HCT116 (cell line): ENCODE data around the gene LAMC2. TPM values are rescaled to one million over a fixed set of nuclear protein-coding genes. Genes with fewer than 3 reads are reported as not detected.

Experiments used
- ATAC-seq: fragments of 200-7000 bp; cut with Tn5 transposase; 2 replicates; pipeline ENCODE4 v1.9.1; 2020; ENCODE audit warnings: mild to moderate bottlenecking, moderate library complexity
- BruUV-seq: library from RNA; stranded (reverse); fragments of 400-500 nt; replicated peaks from 2 replicates; lab custom pipeline; 2021; lab: Mats Ljungman, UMichigan
- CTCF ChIA-PET: fragments of 300-600 bp; sonication (Branson Sonifier 250); formaldehyde crosslinking; loops from one replicate; lab custom pipeline; 2021; ENCODE audit warnings: antibody characterized with exemption; lab: Charles Lee
- POLR2A ChIA-PET: fragments of 300-600, 350-600 bp; sonication (Branson Sonifier 250); formaldehyde crosslinking; loops from one replicate; lab custom pipeline; 2021; ENCODE audit warnings: antibody characterized with exemption; lab: Charles Lee
- RAD21 ChIA-PET, 2 experiments: fragments of 300-600 bp; sonication (Branson Sonifier 250); formaldehyde crosslinking; loops; one replicate each; lab custom pipeline; 2023; ENCODE audit warnings: low total read pairs in 2 of 2; ENCODE audit not compliant: uncharacterized antibody in 2 of 2, unreplicated experiment in 2 of 2, low non-redundant PET in 1 of 2; lab: Charles Lee
- DNase-seq: peaks from one replicate; pipeline ENCODE4 v3.0.0-alpha.2; 2010; ENCODE audit warnings: low read depth, low spot score
- H2AFZ ChIP-seq: fragments of 200-600 bp; shearing (Covaris generic), sonication (generic); 2 replicates; pipeline ENCODE4 v1.6.1; 2017; ENCODE audit warnings: low read depth, mixed run types, mixed read lengths, antibody characterized with exemption, low read length; ENCODE audit not compliant: poor library complexity, severe bottlenecking
- H3K27ac ChIP-seq: 2 replicates; pipeline ENCODE4 v1.5.1; 2012; ENCODE audit warnings: low read depth, low read length
- H3K27me3 ChIP-seq: fragments of 200-600 bp; sonication (generic); 2 replicates; pipeline ENCODE4 v1.6.1; 2016; ENCODE audit warnings: mixed run types, low read length, mixed read lengths; ENCODE audit not compliant: insufficient read depth
- H3K36me3 ChIP-seq, 2 experiments: fragments of 200-500 bp in 1 of 2; fragments of 200-600 bp in 1 of 2; sonication (Bioruptor generic) in 1 of 2; sonication (generic) in 1 of 2; 2 replicates each; pipeline versions ENCODE4 v1.5.1 to v1.6.1; 2014 to 2016; ENCODE audit warnings: low read length in 2 of 2, inconsistent platforms in 1 of 2, mixed read lengths in 1 of 2, mixed run types in 1 of 2; ENCODE audit not compliant: insufficient read depth in 2 of 2, control insufficient read depth in 1 of 2
- H3K4me1 ChIP-seq, 2 experiments: fragments of 200-600 bp in 1 of 2; sonication (generic) in 1 of 2; 2 replicates each; pipeline versions ENCODE4 v1.5.1 to v1.6.1; 2012 to 2017; ENCODE audit warnings: low read length in 2 of 2, inconsistent platforms in 1 of 2, mild to moderate bottlenecking in 1 of 2, mixed read lengths in 1 of 2, mixed run types in 1 of 2, moderate library complexity in 1 of 2; ENCODE audit not compliant: insufficient read depth in 2 of 2, control insufficient read depth in 1 of 2
- H3K4me2 ChIP-seq: fragments of 200-600 bp; sonication (generic); 2 replicates; pipeline ENCODE4 v1.6.1; 2017; ENCODE audit warnings: mixed run types, low read length, mixed read lengths
- H3K4me3 ChIP-seq, 2 experiments: fragments of 200-600 bp in 1 of 2; sonication (generic) in 1 of 2; replicated peaks in 1 of 2; 2 replicates each; pipeline ENCODE4 v1.5.1; 2011 to 2016; ENCODE audit warnings: low read length in 2 of 2, control low read depth in 1 of 2, low read depth in 1 of 2, mild to moderate bottlenecking in 1 of 2, mixed read lengths in 1 of 2, mixed run types in 1 of 2
- H3K79me2 ChIP-seq: fragments of 200-600 bp; sonication (generic); 2 replicates; pipeline ENCODE4 v1.6.1; 2017; ENCODE audit warnings: mild to moderate bottlenecking, mixed run types, low read length, moderate library complexity, mixed read lengths; ENCODE audit not compliant: insufficient read depth
- H3K9ac ChIP-seq: fragments of 200-600 bp; sonication (generic); 2 replicates; pipeline ENCODE4 v1.6.1; 2016; ENCODE audit warnings: low read length, mixed read lengths
- H3K9me2 ChIP-seq: fragments of 200-600 bp; sonication (generic), shearing (Covaris generic); 2 replicates; pipeline ENCODE4 v1.6.1; 2017; ENCODE audit warnings: mixed run types, mild to moderate bottlenecking, moderate library complexity; ENCODE audit not compliant: insufficient read depth
- H3K9me3 ChIP-seq, 2 experiments: fragments of 200-500 bp in 1 of 2; fragments of 200-600 bp in 1 of 2; sonication (Bioruptor generic) in 1 of 2; sonication (generic) in 1 of 2; 2 replicates each; pipeline ENCODE4 v1.6.1; 2014 to 2017; ENCODE audit warnings: low read length in 2 of 2, mixed read lengths in 2 of 2, inconsistent platforms in 1 of 2, low read depth in 1 of 2, mild to moderate bottlenecking in 1 of 2, mixed run types in 1 of 2, moderate library complexity in 1 of 2; ENCODE audit not compliant: control insufficient read depth in 1 of 2, insufficient read depth in 1 of 2
- H4K20me1 ChIP-seq: fragments of 200-600 bp; sonication (generic), shearing (Covaris generic); 2 replicates; pipeline ENCODE4 v1.6.1; 2017; ENCODE audit warnings: mixed run types, mild to moderate bottlenecking, moderate library complexity; ENCODE audit not compliant: insufficient read depth
- CBX3 ChIP-seq: IDR thresholded peaks from 2 replicates; pipeline ENCODE4 v1.6.1; 2012; ENCODE audit warnings: low read depth
- CEBPB ChIP-seq: IDR thresholded peaks from 2 replicates; pipeline ENCODE4 v1.6.1; 2012; ENCODE audit warnings: low read depth
- EGR1 ChIP-seq: IDR thresholded peaks from 2 replicates; pipeline ENCODE4 v1.6.1; 2012; ENCODE audit warnings: low read depth
- EZH2 ChIP-seq: fragments of 200-600 bp; sonication (generic); IDR thresholded peaks from 2 replicates; pipeline ENCODE4 v1.6.1; 2017; ENCODE audit warnings: antibody characterized with exemption, mixed run types
- EZH2phosphoT487 ChIP-seq: fragments of 200-600 bp; IDR thresholded peaks from 2 replicates; pipeline ENCODE4 v1.6.1; 2018; ENCODE audit warnings: antibody characterized with exemption, borderline replicate concordance
- FOSL1 ChIP-seq: IDR thresholded peaks from 2 replicates; pipeline ENCODE4 v1.6.1; 2012; ENCODE audit warnings: low read depth
- MAX ChIP-seq: IDR thresholded peaks from 2 replicates; pipeline ENCODE4 v1.6.1; 2012
- POLR2A ChIP-seq: IDR thresholded peaks from 2 replicates; pipeline ENCODE4 v1.7.0; 2011; ENCODE audit warnings: borderline replicate concordance; ENCODE audit not compliant: insufficient read depth, insufficient read length; ENCODE audit errors: extremely low read depth
- RAD21 ChIP-seq: IDR thresholded peaks from 2 replicates; pipeline ENCODE4 v1.6.1; 2012; ENCODE audit warnings: low read depth, mild to moderate bottlenecking
- REST ChIP-seq: IDR thresholded peaks from 2 replicates; pipeline ENCODE4 v1.6.1; 2012; ENCODE audit warnings: low read depth
- SIN3A ChIP-seq: IDR thresholded peaks from 2 replicates; pipeline ENCODE4 v1.6.1; 2012; ENCODE audit warnings: low read depth
- SP1 ChIP-seq: IDR thresholded peaks from 2 replicates; pipeline ENCODE4 v1.6.1; 2012; ENCODE audit warnings: low read depth
- TCF7L2 ChIP-seq: IDR thresholded peaks from 2 replicates; pipeline ENCODE4 v1.7.0; 2011; ENCODE audit warnings: borderline replicate concordance, inconsistent platforms; ENCODE audit not compliant: insufficient read depth, insufficient read length; ENCODE audit errors: extremely low read depth
- YY1 ChIP-seq: IDR thresholded peaks from 2 replicates; pipeline ENCODE4 v1.6.1; 2011; ENCODE audit warnings: low read length, low read depth, moderate library complexity, mild to moderate bottlenecking; ENCODE audit not compliant: insufficient replicate concordance; ENCODE audit errors: extremely low read depth
- ZFX ChIP-seq: fragments of 450-650 bp; IDR thresholded peaks from 2 replicates; pipeline ENCODE4 v1.6.1; 2017
- intact Hi-C: fragments of 100-400 bp; cut with micrococcal nuclease; formaldehyde crosslinking; loops from 2 replicates; pipeline ENCODE4 v1.10.0; 2022
- total RNA-seq: library from RNA; stranded (reverse); gene quantifications from one replicate; pipeline ENCODE4 v1.2.1, GENCODE V29; 2021; ENCODE audit not compliant: unreplicated experiment

Gene LAMC2
- total RNA-seq, 1 experiment from 2014 or later = 22.2 TPM

GRCh38 chr1:183282101-183282855 lies 96.2 kb downstream of the LAMC2 start:
- ATAC-seq (no peak), DNase-seq (no peak)
- H3K79me2 ChIP-seq = no peaks in the 10 kb centered on the region
- H3K9me2 ChIP-seq = no peaks in the 10 kb centered on the region
- H3K4me3 ChIP-seq = no peak overlapping the region
- CTCF ChIA-PET = interaction anchor here (0.7 to 2.1 kb wide), 11 partner anchors 8 to 403 kb away, joined by 3 to 8 read pairs (median 3); no protein-coding TSS in a partner anchor
- H4K20me1 ChIP-seq = no peaks in the 10 kb centered on the region
- no peak overlapping the region for H3K9ac ChIP-seq
- TF ChIP-seq CEBPB (no peak), TCF7L2 (no peak), EGR1 (no peak), MAX (no peak), FOSL1 (no peak), REST (no peak), EZH2phosphoT487 (no peak), POLR2A (no peak), EZH2 (no peak), CBX3 (no peak), YY1 (no peak), ZFX (no peak), SIN3A (no peak), RAD21 (no peak), SP1 (no peak)
- no TSS peak for BruUV-seq
- H3K4me1 ChIP-seq = no peaks in the 10 kb centered on the region
- H3K27ac ChIP-seq = no peak overlapping the region
- H3K4me2 ChIP-seq = no peak overlapping the region
- POLR2A ChIA-PET = no interaction called here
- H3K9me3 ChIP-seq = no peaks in the 10 kb centered on the region
- H3K36me3 ChIP-seq = no peaks in the 10 kb centered on the region
- RAD21 ChIA-PET = no interaction called here
- no peaks in the 10 kb centered on the region for H3K27me3 ChIP-seq
- intact Hi-C loops = loop anchor here (5.0 kb wide), 1 partner anchor 395 kb away; no protein-coding TSS in a partner anchor
- H2AFZ ChIP-seq = no peak overlapping the region
